Measurements from ENCODE around the gene DAPP1. TPM values are rescaled to one million over a fixed set of nuclear protein-coding genes. Genes with fewer than 3 reads are reported as not detected.

Gene DAPP1
- total and polyA plus RNA-seq, 2 of the 8 experiments (the other 6 are each of a cell fraction or from before 2014, with no cell fraction given): not detected

DNA sequence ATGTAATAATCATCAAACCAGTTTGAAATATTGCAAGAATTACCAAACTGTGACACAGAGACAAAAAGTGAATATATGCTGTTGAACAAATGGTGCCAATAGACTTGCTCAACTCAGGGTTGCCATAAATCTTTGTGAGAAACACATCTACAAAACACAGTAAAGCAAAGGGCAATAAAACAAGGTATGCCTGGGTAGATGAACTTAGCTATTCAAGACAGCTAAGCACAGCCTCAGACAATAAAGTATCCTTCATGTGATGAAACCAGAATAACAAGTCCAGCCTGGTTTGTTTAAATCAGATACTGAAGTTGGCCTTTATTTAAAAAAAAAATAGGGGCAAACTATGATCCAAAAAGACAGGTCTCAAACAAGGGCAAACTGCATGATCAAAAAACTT is 58.4 kb downstream of the DAPP1 start:
- no peaks in the 10 kb centered on the region for H4K20me1 ChIP-seq (replicated peaks in 1 of 2; ENCODE audit: control insufficient read depth in 1 of 2, insufficient read depth in 2 of 2, low read length in 2 of 2)
- H2BK120ac ChIP-seq (replicated peaks; ENCODE audit: low read depth, low read length): no peak overlapping the region
- no peaks in the 10 kb centered on the region for H3K4me1 ChIP-seq (replicated peaks in 1 of 4; ENCODE audit: control insufficient read depth in 3 of 4, insufficient read depth in 4 of 4, low read length in 3 of 4)
- no peak overlapping the region for H2AFZ ChIP-seq (ENCODE audit: low read length)
- H3K9ac ChIP-seq (replicated peaks in 1 of 4; ENCODE audit: extremely low read depth in 1 of 4, low read depth in 3 of 4, low read length in 3 of 4): no peak overlapping the region
- no peak overlapping the region for H2BK5ac ChIP-seq (ENCODE audit: low read depth, low read length)
- no peak overlapping the region for H4K5ac ChIP-seq (ENCODE audit: insufficient read length, low read depth, low read length)
- H3K18ac ChIP-seq (ENCODE audit: extremely low read depth, low read length): no peak overlapping the region
- H3K27me3 ChIP-seq (replicated peaks in 1 of 4; ENCODE audit: control insufficient read depth in 3 of 4, extremely low read depth in 1 of 4, insufficient read depth in 3 of 4, low read length in 3 of 4): no peaks in the 10 kb centered on the region
- FAIRE-seq (no peak), DNase-seq (ENCODE audit: low read depth in 1 of 2, low spot score in 2 of 2) (no peak)
- H3K36me3 ChIP-seq (ENCODE audit: control insufficient read depth in 2 of 4, insufficient read depth in 4 of 4, low read length in 3 of 4): no peaks in the 10 kb centered on the region; a peak in 2 of 8 replicates
- no peak overlapping the region for H2BK15ac ChIP-seq (ENCODE audit: low read length)
- no peak overlapping the region for H3K4me2 ChIP-seq (ENCODE audit: insufficient read depth in 1 of 2, low read depth in 2 of 2, low read length in 2 of 2)
- POLR2A ChIA-PET (ENCODE audit: partially characterized antibody): no interaction called here
- H3K4me3 ChIP-seq (ENCODE audit: extremely low read depth in 1 of 4, insufficient read depth in 2 of 4, low read depth in 3 of 4, low read length in 4 of 4): no peak overlapping the region
- H4K8ac ChIP-seq (ENCODE audit: extremely low read depth, insufficient read depth, low read length): no peak overlapping the region
- H2BK20ac ChIP-seq (ENCODE audit: low read length): no peak overlapping the region
- H3K79me1 ChIP-seq (ENCODE audit: low read depth, low read length): no peaks in the 10 kb centered on the region
- no peaks in the 10 kb centered on the region for H3K79me2 ChIP-seq (ENCODE audit: control insufficient read depth in 1 of 2, insufficient read depth in 2 of 2, low read length in 2 of 2)
- no peak overlapping the region for H3K4ac ChIP-seq (replicated peaks; ENCODE audit: insufficient read length, low read depth, low read length)
- no peak overlapping the region for H3K27ac ChIP-seq (ENCODE audit: low read depth, low read length)
- no peak overlapping the region for H4K91ac ChIP-seq (replicated peaks; ENCODE audit: insufficient read length, low read length)
- CTCF ChIA-PET (ENCODE audit: partially characterized antibody): no interaction called here
- H2BK12ac ChIP-seq (ENCODE audit: low read depth, low read length): no peak overlapping the region
- H3K23ac ChIP-seq (ENCODE audit: insufficient read length): no peak overlapping the region
- no peak overlapping the region for H3K56ac ChIP-seq (replicated peaks; ENCODE audit: insufficient read length, low read depth, low read length)
- no peaks in the 10 kb centered on the region for H3K23me2 ChIP-seq (ENCODE audit: low read depth, low read length)
- no peak overlapping the region for H3K14ac ChIP-seq (ENCODE audit: insufficient read length)
- H3K9me3 ChIP-seq (ENCODE audit: insufficient read depth in 2 of 2, low read depth in 1 of 2, low read length in 1 of 2): no peaks in the 10 kb centered on the region
- no peak overlapping the region for H2AK5ac ChIP-seq (ENCODE audit: low read depth, low read length)
- TF ChIP-seq SAP30 (IDR thresholded peaks at IDR 0.05; ENCODE audit: insufficient read depth, insufficient replicate concordance, low read length) (no peak), SRF (IDR thresholded peaks at IDR 0.05; ENCODE audit: low read depth, low read length) (no peak), TEAD4 (IDR thresholded peaks at IDR 0.05; ENCODE audit: low read depth, low read length) (no peak), POU5F1 (IDR thresholded peaks at IDR 0.05; ENCODE audit: low read depth, low read length) (no peak), CBX5 (IDR thresholded peaks at IDR 0.05; ENCODE audit: low read depth, low read length) (no peak)

All from H1 (cell line).